CD4-positive, alpha-beta T cell treated with Interleukin-2 at 100 ng/mL for 4 hours (primary cell): ENCODE results near the gene ASB17.
"Not testable (repeated sequence)": the region's sequence is repeated elsewhere in the genome, so short reads cannot be mapped to it uniquely, and the experiment has no call there.

Source experiments
- DNase-seq: peaks from one replicate; pipeline ENCODE4 v3.0.0-alpha.2; 2020; ENCODE audit warnings: low spot score

ASB17 gene, protein sequence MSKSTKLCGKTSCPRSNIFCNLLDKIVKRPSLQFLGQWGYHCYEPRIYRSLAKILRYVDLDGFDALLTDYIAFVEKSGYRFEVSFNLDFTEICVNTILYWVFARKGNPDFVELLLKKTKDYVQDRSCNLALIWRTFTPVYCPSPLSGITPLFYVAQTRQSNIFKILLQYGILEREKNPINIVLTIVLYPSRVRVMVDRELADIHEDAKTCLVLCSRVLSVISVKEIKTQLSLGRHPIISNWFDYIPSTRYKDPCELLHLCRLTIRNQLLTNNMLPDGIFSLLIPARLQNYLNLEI

DNA sequence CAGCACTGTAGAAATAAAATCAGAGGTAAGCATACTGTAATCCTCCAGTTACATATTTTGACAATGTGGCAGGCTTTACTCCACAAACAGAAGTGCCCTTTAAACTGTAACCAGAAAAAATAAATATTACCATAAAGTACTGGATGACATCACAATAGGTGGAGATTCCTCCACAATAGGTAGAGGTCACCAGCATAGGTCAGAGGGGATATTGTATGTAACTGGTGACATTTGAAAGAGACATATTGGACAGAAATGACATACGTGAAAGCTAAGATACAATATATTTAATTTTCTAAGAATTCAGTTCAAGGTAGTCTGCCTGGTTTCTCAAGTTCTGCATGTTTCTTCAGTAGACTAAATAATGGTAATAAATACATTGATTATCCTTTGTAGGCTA, at the start of gene ASB17:
Gene ASB17 (minus strand): TSS at position 101 of the 400 bp plus-strand sequence. CDS start 113 bp downstream, outside the sequence.
- DNase-seq = no peak

DNA sequence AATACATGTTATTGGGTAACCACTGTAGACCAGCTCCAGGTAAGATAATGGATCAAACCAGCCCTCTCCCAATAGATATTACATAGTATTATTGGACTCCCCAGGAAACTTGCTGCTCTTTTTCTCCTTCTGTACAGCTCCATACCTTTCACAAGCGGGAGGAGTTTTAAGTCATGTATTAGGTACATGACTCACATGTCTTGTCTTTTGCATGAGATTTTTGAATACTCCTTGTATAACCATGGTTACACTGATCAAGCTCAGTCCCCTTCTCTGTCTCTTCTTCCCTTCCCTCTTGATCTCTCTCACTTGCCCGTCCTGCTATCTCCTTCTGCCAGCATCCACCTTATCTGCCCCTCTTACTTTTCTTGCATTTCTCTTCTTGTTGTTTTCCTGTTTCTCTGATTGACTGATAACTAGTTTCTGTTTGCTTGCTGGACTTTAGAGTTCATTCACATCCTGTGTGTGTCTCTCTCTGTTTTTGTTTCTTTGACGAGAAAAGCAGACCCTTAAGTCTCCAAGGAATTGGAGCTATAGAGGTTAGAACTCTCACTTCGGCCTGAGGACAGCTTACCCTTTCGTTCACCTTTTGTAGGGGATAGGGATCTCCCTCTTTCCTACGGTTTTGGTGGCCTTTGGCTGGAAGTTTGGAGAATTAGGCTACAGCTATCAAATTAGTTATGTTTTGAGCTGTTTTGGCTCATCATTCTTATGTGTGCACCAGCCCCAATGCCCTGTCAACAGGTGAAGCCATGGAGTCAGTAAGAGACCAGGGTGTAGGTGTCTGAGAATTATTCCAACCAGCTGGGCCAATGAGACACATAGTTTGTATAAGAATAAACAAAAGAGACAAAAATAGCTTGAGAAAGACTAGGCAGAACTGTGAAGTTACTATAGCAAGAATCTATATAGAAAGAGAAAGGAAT, 49.0 kb upstream of the ASB17 start:
- DNase-seq = no peak

GRCh38 chr1:75970631-75971030, 38.4 kb upstream of the ASB17 start:
- DNase-seq = no peak

DNA sequence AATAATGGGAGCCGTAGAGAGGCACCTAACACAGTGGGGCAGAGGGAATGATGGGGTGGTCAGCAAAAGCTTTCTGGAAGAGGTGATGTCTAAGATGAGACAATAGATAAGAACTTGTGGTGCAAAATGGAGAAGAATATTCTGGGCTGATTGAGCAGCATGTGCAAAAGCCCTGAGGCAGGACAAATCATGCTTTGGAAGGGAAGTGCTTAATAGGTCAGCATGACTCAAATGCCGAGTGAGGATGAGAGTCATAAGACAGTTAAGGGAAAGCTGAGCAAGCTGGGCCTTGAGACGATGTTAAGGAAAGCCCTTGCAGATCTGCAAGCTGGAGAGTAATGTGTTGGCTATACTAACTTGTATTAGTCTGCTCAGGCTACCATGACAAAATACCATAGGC, 37.3 kb upstream of the ASB17 start:
- no peak for DNase-seq

GRCh38 chr1:75967719-75968118, 35.5 kb upstream of the ASB17 start:
- no peak for DNase-seq

- no peak for DNase-seq
Measured at GRCh38 chr1:75964760-75965408, 32.7 kb upstream of the ASB17 start.

DNA sequence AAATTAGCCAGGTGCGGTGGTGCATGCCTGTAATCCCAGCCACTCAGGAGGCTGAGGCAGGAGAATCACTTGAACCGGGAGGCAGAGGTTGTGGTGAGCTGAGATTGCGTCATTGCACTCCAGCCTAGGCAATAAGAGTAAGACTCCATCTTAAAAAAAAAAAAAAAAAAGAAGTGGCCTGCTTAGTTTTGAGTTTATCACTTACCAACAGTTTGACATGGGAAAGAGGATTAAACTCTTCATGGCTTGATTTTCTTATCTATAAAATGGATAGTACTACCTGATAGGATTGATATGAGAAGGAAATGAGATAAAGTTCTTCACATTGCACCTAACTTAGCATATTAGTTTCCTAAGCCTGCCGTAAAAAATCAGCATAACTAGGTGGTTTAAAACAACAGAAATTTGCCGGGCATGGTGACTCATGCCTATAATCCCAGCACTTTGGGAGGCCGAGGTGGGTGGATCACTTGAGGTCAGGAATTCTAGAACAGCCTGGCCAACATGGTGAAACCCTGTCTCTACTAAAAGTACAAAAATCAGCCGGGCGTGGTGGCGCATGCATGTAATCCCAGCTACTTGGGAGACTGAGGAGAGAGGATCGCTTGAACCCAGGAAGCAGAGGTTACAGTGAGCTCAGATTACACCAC, 32.0 kb upstream of the ASB17 start:
- DNase-seq = not testable (repeated sequence)

GRCh38 chr1:75954586-75954985, 22.4 kb upstream of the ASB17 start:
- no peak for DNase-seq

DNA sequence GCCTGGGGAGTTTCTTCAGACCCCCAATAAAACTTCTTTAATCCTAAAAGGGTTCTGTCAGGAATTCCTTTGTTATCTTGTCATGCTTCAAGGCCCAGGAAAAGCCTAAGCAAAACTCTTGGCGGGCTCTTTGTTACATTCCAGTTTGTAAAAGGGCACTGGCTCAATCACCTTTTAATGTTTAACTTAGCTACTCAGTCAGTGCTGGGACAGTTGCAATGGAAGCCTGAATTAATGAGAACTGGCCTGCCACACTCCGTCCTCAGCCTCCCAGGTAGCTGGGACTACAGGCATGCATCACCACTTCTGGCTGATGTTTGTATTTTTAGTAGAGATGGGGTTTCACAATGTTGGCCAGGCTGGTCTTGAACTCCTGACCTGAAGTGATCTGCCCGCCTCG, 21.3 kb upstream of the ASB17 start:
- no peak for DNase-seq

GRCh38 chr1:75952016-75952415, 19.8 kb upstream of the ASB17 start:
- DNase-seq = no peak

- DNase-seq = no peak
Measured at GRCh38 chr1:75950176-75950575, 18.0 kb upstream of the ASB17 start.

DNA sequence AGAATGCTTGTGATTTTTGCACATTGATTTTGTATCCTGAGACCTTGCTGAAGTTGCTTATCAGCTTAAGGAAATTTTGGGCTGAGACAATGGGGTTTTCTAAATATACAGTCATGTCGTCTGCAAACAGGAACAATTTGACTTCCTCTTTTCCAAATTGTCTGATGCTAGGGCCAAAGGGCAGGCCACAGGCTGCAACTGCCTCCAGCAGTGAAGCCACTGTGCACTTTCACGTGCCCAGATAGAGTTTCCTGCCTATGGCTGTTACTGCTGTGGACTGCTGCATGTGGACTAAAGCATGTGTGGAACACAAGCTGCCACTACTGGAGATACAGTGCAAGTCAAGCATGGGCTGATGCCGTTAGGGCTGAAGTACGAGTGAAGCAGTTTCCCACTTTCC, 10.8 kb upstream of the ASB17 start:
- not testable (repeated sequence) for DNase-seq

- DNase-seq = no peak
Measured at GRCh38 chr1:75937034-75937433, 4.8 kb upstream of the ASB17 start.

GRCh38 chr1:75922698-75923097, 9.5 kb downstream of the ASB17 start:
- no peak for DNase-seq

- no peak for DNase-seq
Measured at GRCh38 chr1:75916834-75917233, 15.4 kb downstream of the ASB17 start.

DNA sequence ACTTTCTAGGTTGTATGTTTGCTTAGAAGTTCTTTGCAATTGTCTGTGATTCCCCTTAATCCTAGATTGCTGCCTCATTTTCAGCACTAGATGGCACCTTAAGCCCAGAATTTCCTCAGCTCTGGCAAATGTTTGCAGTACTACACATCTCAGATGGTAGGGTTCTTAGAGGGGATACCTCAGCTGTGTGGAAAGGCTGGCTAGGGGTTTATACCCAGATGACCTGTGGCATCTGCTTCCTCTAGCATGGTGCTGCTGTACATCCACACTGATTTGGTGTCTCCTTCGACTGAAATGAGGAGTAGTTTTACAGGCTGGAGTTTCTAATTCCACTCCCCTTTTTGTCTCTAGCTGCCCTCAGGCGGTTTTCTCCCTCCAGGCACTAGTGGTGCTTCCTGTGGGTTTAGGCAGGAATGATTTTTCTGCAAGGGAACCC, 23.5 kb downstream of the ASB17 start:
- no peak for DNase-seq

- no peak for DNase-seq
Measured at GRCh38 chr1:75901371-75901770, 30.8 kb downstream of the ASB17 start.

- DNase-seq = no peak
Measured at GRCh38 chr1:75884437-75884836, 47.8 kb downstream of the ASB17 start.

- no peak for DNase-seq
Measured at GRCh38 chr1:75879985-75880384, 52.2 kb downstream of the ASB17 start.

DNA sequence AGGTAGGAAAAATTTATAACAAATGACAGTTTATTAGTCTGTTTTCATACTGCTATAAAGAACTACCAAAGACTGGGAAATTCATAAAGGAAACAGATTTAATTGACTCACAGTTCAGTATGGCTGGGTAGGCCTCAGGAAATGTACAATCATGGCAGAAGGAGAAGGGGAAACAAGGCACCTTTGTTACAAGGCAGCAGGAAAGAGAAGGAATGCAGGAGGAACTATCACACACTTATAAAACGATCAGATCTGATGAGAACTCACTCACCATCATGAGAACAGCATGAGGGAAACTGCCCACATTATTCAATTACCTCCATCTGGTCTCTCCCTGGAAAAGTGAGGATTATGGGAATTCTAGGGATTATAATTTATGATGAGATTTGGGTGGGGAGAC, 61.3 kb downstream of the ASB17 start:
- DNase-seq = no peak
